Memory B cell (primary cell): Measurements from ENCODE around the gene METTL2B.
"Not testable (repeated sequence)": the region's sequence is repeated elsewhere in the genome, so short reads cannot be mapped to it uniquely, and the experiment has no call there.

Experiments
- ATAC-seq: fragments of 150-1000 bp; cut with Tn5 transposase; 2 replicates; pipeline ENCODE4 v1.10.0; 2021; ENCODE audit warnings: low read depth, mild to moderate bottlenecking, moderate library complexity
- DNase-seq, 2 donors: peaks; one replicate each; pipeline ENCODE4 v3.0.0; 2022; ENCODE audit warnings: low spot score in 2 of 2
- H3K27ac Mint-ChIP-seq: one replicate; pipeline ENCODE4 v1.8.0; 2022; ENCODE audit warnings: mild to moderate bottlenecking, moderate library complexity, mixed read lengths
- H3K27me3 Mint-ChIP-seq: one replicate; pipeline ENCODE4 v1.8.0; 2022; ENCODE audit warnings: mixed read lengths
- H3K36me3 Mint-ChIP-seq: one replicate; pipeline ENCODE4 v1.8.0; 2022; ENCODE audit warnings: mild to moderate bottlenecking, mixed read lengths
- H3K4me1 Mint-ChIP-seq: one replicate; pipeline ENCODE4 v1.8.0; 2022; ENCODE audit warnings: mixed read lengths
- H3K4me3 Mint-ChIP-seq: one replicate; pipeline ENCODE4 v1.8.0; 2022; ENCODE audit warnings: mild to moderate bottlenecking, moderate library complexity, mixed read lengths
- H3K9me3 Mint-ChIP-seq: one replicate; pipeline ENCODE4 v1.8.0; 2022; ENCODE audit warnings: mixed read lengths

METTL2B gene

GRCh38 chr7:128448751-128449302, 27.7 kb upstream of the METTL2B start:
- no peak overlapping the region for H3K27ac Mint-ChIP-seq
- no peaks in the 10 kb centered on the region for H3K36me3 Mint-ChIP-seq
- H3K27me3 Mint-ChIP-seq, result no peaks in the 10 kb centered on the region
- DNase-seq, result no peak
- H3K4me1 Mint-ChIP-seq, result peaks cover 3% of the 10 kb centered on the region
- H3K9me3 Mint-ChIP-seq, result no peaks in the 10 kb centered on the region
- ATAC-seq, result no peak
- H3K4me3 Mint-ChIP-seq, result no peak overlapping the region

GRCh38 chr7:128450409-128450808, 26.1 kb upstream of the METTL2B start:
- no peaks in the 10 kb centered on the region for H3K36me3 Mint-ChIP-seq
- DNase-seq (no peak), ATAC-seq (no peak)
- no peaks in the 10 kb centered on the region for H3K9me3 Mint-ChIP-seq
- H3K27ac Mint-ChIP-seq, result no peak overlapping the region
- H3K4me1 Mint-ChIP-seq, result no peaks in the 10 kb centered on the region
- H3K27me3 Mint-ChIP-seq, result no peaks in the 10 kb centered on the region
- no peak overlapping the region for H3K4me3 Mint-ChIP-seq

GRCh38 chr7:128450913-128451312, 25.6 kb upstream of the METTL2B start:
- Mint-ChIP-seq H3K27ac (no peak overlapping the region), H3K9me3 (no peaks in the 10 kb centered on the region), H3K4me3 (no peak overlapping the region), H3K36me3 (no peaks in the 10 kb centered on the region), H3K4me1 (no peaks in the 10 kb centered on the region), H3K27me3 (no peaks in the 10 kb centered on the region)
- ATAC-seq, result no peak
- no peak for DNase-seq

- no peaks in the 10 kb centered on the region for H3K36me3 Mint-ChIP-seq
- DNase-seq (no peak), ATAC-seq (no peak)
- H3K4me1 Mint-ChIP-seq, result peaks cover 5% of the 10 kb centered on the region
- no peak overlapping the region for H3K4me3 Mint-ChIP-seq
- H3K27me3 Mint-ChIP-seq, result no peaks in the 10 kb centered on the region
- no peak overlapping the region for H3K27ac Mint-ChIP-seq
- no peaks in the 10 kb centered on the region for H3K9me3 Mint-ChIP-seq
These were observed 24.0 kb upstream of the METTL2B start for GRCh38 chr7:128452552-128452951.

GRCh38 chr7:128453836-128454804, 22.4 kb upstream of the METTL2B start:
- H3K4me3 Mint-ChIP-seq, result peak overlapping the region; percentile 24
- no peaks in the 10 kb centered on the region for H3K9me3 Mint-ChIP-seq
- H3K4me1 Mint-ChIP-seq, result peaks cover 10% of the 10 kb centered on the region
- ATAC-seq (no peak), DNase-seq (no peak)
- H3K27me3 Mint-ChIP-seq, result no peaks in the 10 kb centered on the region
- H3K36me3 Mint-ChIP-seq, result peaks cover 2% of the 10 kb centered on the region
- H3K27ac Mint-ChIP-seq, result no peak overlapping the region

GRCh38 chr7:128454808-128455542, 21.6 kb upstream of the METTL2B start:
- Mint-ChIP-seq H3K36me3 (peaks cover 2% of the 10 kb centered on the region), H3K27me3 (no peaks in the 10 kb centered on the region), H3K4me1 (peaks cover 17% of the 10 kb centered on the region), H3K4me3 (peak overlapping the region; percentile 97), H3K9me3 (no peaks in the 10 kb centered on the region), H3K27ac (peak overlapping the region; percentile 94)
- no peak for DNase-seq
- no peak for ATAC-seq

- no peaks in the 10 kb centered on the region for H3K27me3 Mint-ChIP-seq
- peaks cover 17% of the 10 kb centered on the region for H3K4me1 Mint-ChIP-seq
- H3K4me3 Mint-ChIP-seq, result peak within 1 kb of the TSS; percentile 97
- DNase-seq (peak; percentile 88 to 91), ATAC-seq (peak; percentile 87)
- peak within 1 kb of the TSS; percentile 94 for H3K27ac Mint-ChIP-seq
- peaks cover 2% of the 10 kb centered on the region for H3K36me3 Mint-ChIP-seq
- no peaks in the 10 kb centered on the region for H3K9me3 Mint-ChIP-seq
These were observed 20.8 kb upstream of the METTL2B start, which contains the start of gene HILPDA for GRCh38 chr7:128455543-128456254. TSS of gene HILPDA (plus strand) at chr7:128455878. CDS start at chr7:128457269, 1,391 bp downstream.

GRCh38 chr7:128456255-128456725, 20.3 kb upstream of the METTL2B start:
- no peak for DNase-seq
- Mint-ChIP-seq H3K4me3 (peak overlapping the region; percentile 97), H3K27me3 (no peaks in the 10 kb centered on the region), H3K27ac (peak overlapping the region; percentile 94), H3K36me3 (peaks cover 2% of the 10 kb centered on the region), H3K9me3 (no peaks in the 10 kb centered on the region), H3K4me1 (peaks cover 17% of the 10 kb centered on the region)
- ATAC-seq, result no peak

- H3K4me3 Mint-ChIP-seq, DNase-seq, H3K27me3 Mint-ChIP-seq, H3K27ac Mint-ChIP-seq, ATAC-seq, H3K36me3 Mint-ChIP-seq, H3K9me3 Mint-ChIP-seq: not testable (repeated sequence)
- peaks cover 17% of the 10 kb centered on the region for H3K4me1 Mint-ChIP-seq
These were observed 19.2 kb upstream of the METTL2B start for GRCh38 chr7:128457385-128457784.

- no peak overlapping the region for H3K4me3 Mint-ChIP-seq
- DNase-seq, result no peak
- H3K4me1 Mint-ChIP-seq, result peaks cover 17% of the 10 kb centered on the region
- no peak overlapping the region for H3K27ac Mint-ChIP-seq
- no peaks in the 10 kb centered on the region for H3K27me3 Mint-ChIP-seq
- no peak for ATAC-seq
- no peaks in the 10 kb centered on the region for H3K9me3 Mint-ChIP-seq
- H3K36me3 Mint-ChIP-seq, result peaks cover 3% of the 10 kb centered on the region
These were observed 17.6 kb upstream of the METTL2B start for GRCh38 chr7:128458956-128459355.

- no peaks in the 10 kb centered on the region for H3K27me3 Mint-ChIP-seq
- DNase-seq (peak; percentile 48 to 72), ATAC-seq (peak; percentile 42)
- H3K4me1 Mint-ChIP-seq, result peaks cover 19% of the 10 kb centered on the region
- H3K27ac Mint-ChIP-seq, result peak overlapping the region; percentile 18
- no peak overlapping the region for H3K4me3 Mint-ChIP-seq
- H3K9me3 Mint-ChIP-seq, result no peaks in the 10 kb centered on the region
- peaks cover 4% of the 10 kb centered on the region for H3K36me3 Mint-ChIP-seq
These were observed 17.1 kb upstream of the METTL2B start for GRCh38 chr7:128459394-128459878.

- ATAC-seq, result no peak
- Mint-ChIP-seq H3K9me3 (no peaks in the 10 kb centered on the region), H3K36me3 (peaks cover 4% of the 10 kb centered on the region), H3K27ac (no peak overlapping the region), H3K4me3 (no peak overlapping the region), H3K4me1 (peaks cover 15% of the 10 kb centered on the region), H3K27me3 (no peaks in the 10 kb centered on the region)
- no peak for DNase-seq
These were observed 14.1 kb upstream of the METTL2B start for GRCh38 chr7:128462460-128462859.

- not testable (repeated sequence) for H3K4me3 Mint-ChIP-seq, H3K9me3 Mint-ChIP-seq, DNase-seq, H3K27ac Mint-ChIP-seq, ATAC-seq, H3K27me3 Mint-ChIP-seq, H3K36me3 Mint-ChIP-seq
- H3K4me1 Mint-ChIP-seq, result peaks cover 12% of the 10 kb centered on the region
These were observed 13.2 kb upstream of the METTL2B start for GRCh38 chr7:128463345-128463744.
